Measurements from ENCODE around the gene DCXR. TPM values are rescaled to one million over a fixed set of nuclear protein-coding genes. Genes with fewer than 3 reads are reported as not detected.

DCXR gene
- total and polyA plus RNA-seq, 2 of the 13 experiments (the other 11 are each of a cell fraction or from before 2014, with no cell fraction given) = 287 to 311 TPM

DNA sequence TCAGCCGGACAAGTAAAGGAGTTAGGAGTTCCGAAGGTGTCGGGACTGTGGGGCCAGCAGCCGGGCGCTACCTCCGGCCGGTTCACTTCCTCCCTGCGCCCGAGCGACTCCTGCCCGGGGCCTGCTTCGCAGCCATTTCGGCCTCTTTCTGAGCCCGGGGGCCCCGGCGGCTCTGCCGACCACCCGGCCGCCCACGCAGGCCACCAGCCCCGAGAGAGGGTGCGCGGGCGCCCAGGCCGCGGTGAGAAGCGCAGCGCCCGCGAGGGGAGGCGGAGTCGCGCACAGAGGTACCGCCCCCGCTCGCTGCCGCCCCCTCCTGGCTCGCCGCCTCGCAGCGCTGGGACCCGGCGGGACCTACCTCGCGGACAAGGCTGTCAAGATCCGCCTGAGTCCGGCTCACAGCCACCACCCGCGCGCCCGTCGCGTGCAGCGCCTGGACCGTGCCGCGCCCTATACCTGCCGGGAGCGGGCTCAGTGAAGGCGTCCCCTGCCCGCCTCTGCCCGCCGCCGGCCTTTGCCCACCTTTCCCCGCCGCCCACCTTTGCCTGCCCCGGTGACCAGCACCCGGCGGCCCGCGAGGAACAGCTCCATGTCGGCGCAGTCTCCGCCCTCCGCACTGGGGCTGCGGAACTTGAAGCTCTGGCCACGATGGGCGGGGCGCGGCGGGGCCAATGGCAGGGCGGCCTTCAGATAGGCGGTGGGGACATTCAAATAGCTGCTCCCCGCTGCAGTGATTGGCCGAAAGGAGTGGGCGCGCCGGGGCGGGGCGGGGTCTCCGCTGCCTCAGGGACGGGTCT, at the start of gene DCXR (continued):
- peak; percentile 92; the same call in 1 of the 2 replicates for TF ChIP-seq ZNF691 (CRISPR knock-in tag; IDR thresholded peaks at IDR 0.05; ENCODE audit: borderline replicate concordance, low read depth)
- peak; percentile 94 for TF ChIP-seq ZNF44 (CRISPR knock-in tag; IDR thresholded peaks at IDR 0.05)
- TF ChIP-seq SNAI1 (CRISPR knock-in tag; IDR thresholded peaks at IDR 0.05; ENCODE audit: borderline replicate concordance) = no peak
- TF ChIP-seq ZNF552 (CRISPR knock-in tag; IDR thresholded peaks at IDR 0.05; ENCODE audit: borderline replicate concordance) = peak; percentile 57
- TF ChIP-seq BRD4 (CRISPR knock-in tag; IDR thresholded peaks at IDR 0.05) = no peak
- peak in 1 of 2 experiments; percentile 56; a peak in 1 of 4 replicates for TF ChIP-seq EP300 (IDR thresholded peaks at IDR 0.05; ENCODE audit: low read depth in 2 of 2, low read length in 2 of 2)
- TF ChIP-seq EP300 (CRISPR knock-in tag; IDR thresholded peaks at IDR 0.05; ENCODE audit: borderline replicate concordance) = peak; percentile 41; the same call in 1 of the 2 replicates
- TF ChIP-seq SP2 (CRISPR knock-in tag; IDR thresholded peaks at IDR 0.05) = peak; percentile 79
- 0 out of 2 replicates have a peak, but pooled peaks have one; percentile 50 for TF ChIP-seq NRL (CRISPR knock-in tag; IDR thresholded peaks at IDR 0.05; ENCODE audit: borderline replicate concordance)
- TF ChIP-seq HCFC1 (IDR thresholded peaks at IDR 0.05; ENCODE audit: low read depth, low read length) = 0 out of 2 replicates have a peak, but pooled peaks have one; percentile 9
- TF ChIP-seq LRRFIP1 (CRISPR knock-in tag; conservative IDR thresholded peaks at IDR 0.05) = no peak
- peak; percentile 25; the same call in 1 of the 2 replicates for TF ChIP-seq TMF1 (CRISPR knock-in tag; IDR thresholded peaks at IDR 0.05; ENCODE audit: low read depth)
- TF ChIP-seq TAF15 (IDR thresholded peaks at IDR 0.05; ENCODE audit: low read depth, low read length, poor library complexity, severe bottlenecking) = peak; percentile 97
- TF ChIP-seq RAD51 (IDR thresholded peaks at IDR 0.05; ENCODE audit: borderline replicate concordance) = no peak
- TF ChIP-seq, protein P1, sequence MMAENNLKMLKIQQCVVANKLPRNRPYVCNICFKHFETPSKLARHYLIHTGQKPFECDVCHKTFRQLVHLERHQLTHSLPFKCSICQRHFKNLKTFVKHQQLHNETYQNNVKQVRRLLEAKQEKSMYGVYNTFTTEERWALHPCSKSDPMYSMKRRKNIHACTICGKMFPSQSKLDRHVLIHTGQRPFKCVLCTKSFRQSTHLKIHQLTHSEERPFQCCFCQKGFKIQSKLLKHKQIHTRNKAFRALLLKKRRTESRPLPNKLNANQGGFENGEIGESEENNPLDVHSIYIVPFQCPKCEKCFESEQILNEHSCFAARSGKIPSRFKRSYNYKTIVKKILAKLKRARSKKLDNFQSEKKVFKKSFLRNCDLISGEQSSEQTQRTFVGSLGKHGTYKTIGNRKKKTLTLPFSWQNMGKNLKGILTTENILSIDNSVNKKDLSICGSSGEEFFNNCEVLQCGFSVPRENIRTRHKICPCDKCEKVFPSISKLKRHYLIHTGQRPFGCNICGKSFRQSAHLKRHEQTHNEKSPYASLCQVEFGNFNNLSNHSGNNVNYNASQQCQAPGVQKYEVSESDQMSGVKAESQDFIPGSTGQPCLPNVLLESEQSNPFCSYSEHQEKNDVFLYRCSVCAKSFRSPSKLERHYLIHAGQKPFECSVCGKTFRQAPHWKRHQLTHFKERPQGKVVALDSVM (CRISPR knock-in tag; IDR thresholded peaks at IDR 0.05) = peak; percentile 64
- 0 out of 2 replicates have a peak, but pooled peaks have one; percentile 51 for TF ChIP-seq ZBTB42 (CRISPR knock-in tag; IDR thresholded peaks at IDR 0.05)
- TF ChIP-seq ZNF747 (CRISPR knock-in tag; IDR thresholded peaks at IDR 0.05; ENCODE audit: borderline replicate concordance) = peak; percentile 84; the same call in 1 of the 2 replicates
- no peak for TF ChIP-seq NFE2L2 (IDR thresholded peaks at IDR 0.05; ENCODE audit: low read length)
- TF ChIP-seq MTF2 (CRISPR knock-in tag; IDR thresholded peaks at IDR 0.05; ENCODE audit: borderline replicate concordance) = peak; percentile 94; the same call in 1 of the 2 replicates
- TF ChIP-seq FIP1L1 (IDR thresholded peaks at IDR 0.05; ENCODE audit: borderline replicate concordance, insufficient read depth, low read depth, low read length) = 0 out of 2 replicates have a peak, but pooled peaks have one; percentile 25
- TF ChIP-seq ZFP90 (CRISPR knock-in tag; IDR thresholded peaks at IDR 0.05; ENCODE audit: borderline replicate concordance) = no peak; the same call in 1 of the 2 replicates
- peak; percentile 28; the same call in 1 of the 2 replicates for TF ChIP-seq HOXD1 (CRISPR knock-in tag; IDR thresholded peaks at IDR 0.05)
- peak; percentile 94 for TF ChIP-seq ZFP36L1 (CRISPR knock-in tag; IDR thresholded peaks at IDR 0.05)
- peak; percentile 93 for TF ChIP-seq KDM3A (CRISPR knock-in tag; IDR thresholded peaks at IDR 0.05; ENCODE audit: low read depth)
- no peak for TF ChIP-seq ZNF644 (CRISPR knock-in tag; IDR thresholded peaks at IDR 0.05; ENCODE audit: low read depth)
